ENCODE measurements around the gene EXOC1L. TPM values are rescaled to one million over a fixed set of nuclear protein-coding genes. Genes with fewer than 3 reads are reported as not detected.

EXOC1L gene
- total RNA-seq, 2 experiments from 2014 or later = not detected

DNA sequence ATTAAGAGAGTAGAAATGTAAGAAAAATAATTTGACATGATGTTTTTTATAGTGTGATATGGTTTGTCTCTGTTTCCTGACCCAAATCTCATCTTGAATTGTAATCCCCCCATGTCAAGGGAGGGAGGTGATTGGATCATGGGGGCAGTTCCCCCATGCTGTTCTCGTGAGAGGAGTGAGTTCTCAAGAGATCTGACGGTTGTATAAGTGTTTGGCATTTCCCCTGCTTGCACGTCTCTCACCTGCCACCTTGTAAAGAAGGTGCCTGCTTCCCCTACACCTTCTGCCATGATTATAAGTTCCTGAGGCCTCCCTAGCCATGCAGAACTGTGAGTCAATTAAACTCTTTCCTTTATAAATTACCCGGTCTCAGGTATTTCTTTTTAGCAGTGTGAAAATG lies 34.8 kb upstream of the EXOC1L start:
- Mint-ChIP-seq H3K4me3 (no peak overlapping the region), H3K9me3 (no peaks in the 10 kb centered on the region), H3K27me3 (peaks cover 2% of the 10 kb centered on the region), H3K4me1 (ENCODE audit: low read depth) (no peaks in the 10 kb centered on the region), H3K27ac (no peak overlapping the region), H3K36me3 (ENCODE audit: low read depth) (no peaks in the 10 kb centered on the region)
- POLR2A ChIA-PET = no interaction called here
- intact Hi-C loops (cut with micrococcal nuclease) = no loop called here
- DNase-seq = no peak
- no peak for ATAC-seq
- CTCF ChIA-PET = no interaction called here
- TF ChIP-seq CTCF (IDR thresholded peaks at IDR 0.05) = no peak

- POLR2A ChIA-PET = no interaction called here
- no peak overlapping the region for H3K27ac Mint-ChIP-seq
- TF ChIP-seq CTCF (IDR thresholded peaks at IDR 0.05) = no peak
- ATAC-seq = no peak
- peaks cover 31% of the 10 kb centered on the region for H3K27me3 Mint-ChIP-seq
- no peaks in the 10 kb centered on the region for H3K9me3 Mint-ChIP-seq
- no peak for DNase-seq
- H3K4me1 Mint-ChIP-seq (ENCODE audit: low read depth) = no peaks in the 10 kb centered on the region
- H3K36me3 Mint-ChIP-seq (ENCODE audit: low read depth) = no peaks in the 10 kb centered on the region
- intact Hi-C loops (cut with micrococcal nuclease) = no loop called here
- no peak overlapping the region for H3K4me3 Mint-ChIP-seq
- CTCF ChIA-PET = no interaction called here
These were observed 27.9 kb upstream of the EXOC1L start for GRCh38 chr4:55791666-55792065.

- no peaks in the 10 kb centered on the region for H3K36me3 Mint-ChIP-seq (ENCODE audit: low read depth)
These were observed 26.1 kb upstream of the EXOC1L start for GRCh38 chr4:55793479-55793878.

GRCh38 chr4:55794053-55794452 lies 25.5 kb upstream of the EXOC1L start:
- POLR2A ChIA-PET = no interaction called here
- no peak overlapping the region for H3K4me3 Mint-ChIP-seq
- H3K4me1 Mint-ChIP-seq (ENCODE audit: low read depth) = no peaks in the 10 kb centered on the region
- H3K27ac Mint-ChIP-seq = no peak overlapping the region
- DNase-seq = no peak
- no peak for TF ChIP-seq CTCF (IDR thresholded peaks at IDR 0.05)
- intact Hi-C loops (cut with micrococcal nuclease) = no loop called here
- peaks cover 39% of the 10 kb centered on the region for H3K27me3 Mint-ChIP-seq
- no peak for ATAC-seq
- CTCF ChIA-PET = no interaction called here
- H3K9me3 Mint-ChIP-seq = no peaks in the 10 kb centered on the region
- no peaks in the 10 kb centered on the region for H3K36me3 Mint-ChIP-seq (ENCODE audit: low read depth)

More at GRCh38 chr4:55793479-55793878, 26.1 kb upstream of the EXOC1L start:
- no peaks in the 10 kb centered on the region for H3K9me3 Mint-ChIP-seq
- intact Hi-C loops (cut with micrococcal nuclease) = no loop called here
- H3K4me1 Mint-ChIP-seq (ENCODE audit: low read depth) = no peaks in the 10 kb centered on the region
- ChIA-PET CTCF (no interaction called here), POLR2A (no interaction called here)
- no peak overlapping the region for H3K27ac Mint-ChIP-seq
- peaks cover 40% of the 10 kb centered on the region for H3K27me3 Mint-ChIP-seq
- H3K4me3 Mint-ChIP-seq = no peak overlapping the region
- ATAC-seq (no peak), DNase-seq (no peak)
- TF ChIP-seq CTCF (IDR thresholded peaks at IDR 0.05) = no peak

GRCh38 chr4:55795341-55795740 lies 24.2 kb upstream of the EXOC1L start:
- Mint-ChIP-seq H3K36me3 (ENCODE audit: low read depth) (no peaks in the 10 kb centered on the region), H3K4me3 (no peak overlapping the region), H3K4me1 (ENCODE audit: low read depth) (no peaks in the 10 kb centered on the region), H3K27ac (no peak overlapping the region), H3K9me3 (no peaks in the 10 kb centered on the region), H3K27me3 (peaks cover 34% of the 10 kb centered on the region)
- TF ChIP-seq CTCF (IDR thresholded peaks at IDR 0.05) = no peak
- DNase-seq (no peak), ATAC-seq (no peak)
- CTCF ChIA-PET = interaction anchor here (1.4 kb wide), 1 partner anchor 13 kb away, joined by 3 read pairs; no protein-coding TSS in a partner anchor
- intact Hi-C loops (cut with micrococcal nuclease) = no loop called here
- POLR2A ChIA-PET = no interaction called here

Measured in activated CD8-positive, alpha-beta T cell treated with anti-CD3 and anti-CD28 coated beads for 36 hours (primary cell).